GM19452 (cell line): ENCODE results near the gene SRSF6.
"Not testable (repeated sequence)": the region's sequence is repeated elsewhere in the genome, so short reads cannot be mapped to it uniquely, and the experiment has no call there.

ENCODE experiments used
- ATAC-seq: cut with Tn5 transposase; IDR thresholded peaks from one replicate; pipeline ENCODE4 v1.9.1; 2021; ENCODE audit not compliant: unreplicated experiment

Gene SRSF6

DNA sequence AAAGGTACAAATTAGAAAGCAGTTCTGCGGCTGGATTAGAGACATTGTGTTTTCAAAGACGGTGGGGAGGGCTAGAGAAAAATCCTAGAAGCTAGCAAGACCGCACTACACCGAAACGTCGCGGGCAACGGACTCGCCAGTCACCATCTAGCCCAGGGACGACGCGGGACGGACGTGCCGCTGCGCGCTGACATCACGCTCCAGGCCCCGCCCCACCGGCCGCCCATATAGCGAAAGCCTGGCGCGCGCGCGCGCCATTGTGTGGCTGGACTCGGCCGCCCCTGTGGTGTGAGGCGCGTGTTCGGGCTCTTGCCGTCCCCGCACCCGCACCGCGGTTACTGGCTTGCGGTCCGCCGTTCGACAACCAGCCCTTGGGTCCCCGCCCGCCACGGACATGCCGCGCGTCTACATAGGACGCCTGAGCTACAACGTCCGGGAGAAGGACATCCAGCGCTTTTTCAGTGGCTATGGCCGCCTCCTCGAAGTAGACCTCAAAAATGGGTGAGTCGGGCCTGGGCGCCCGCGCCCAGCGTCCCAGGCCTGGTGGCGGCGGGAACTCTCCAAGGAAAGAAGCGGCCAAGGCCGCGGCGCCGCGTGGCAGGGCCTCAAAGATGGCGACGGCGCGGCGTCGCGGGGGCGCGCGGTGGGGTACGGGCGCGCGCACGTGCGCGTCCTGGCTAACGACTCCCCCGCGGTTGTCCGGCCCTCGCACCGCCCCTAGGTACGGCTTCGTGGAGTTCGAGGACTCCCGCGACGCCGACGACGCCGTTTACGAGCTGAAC lies at the start of gene SRSF6:
Gene SRSF6, plus strand, starts transcription at position 257 of the 782 bp plus-strand sequence. Its CDS starts 138 bp downstream, at position 395.
- ATAC-seq = peak; percentile 85

DNA sequence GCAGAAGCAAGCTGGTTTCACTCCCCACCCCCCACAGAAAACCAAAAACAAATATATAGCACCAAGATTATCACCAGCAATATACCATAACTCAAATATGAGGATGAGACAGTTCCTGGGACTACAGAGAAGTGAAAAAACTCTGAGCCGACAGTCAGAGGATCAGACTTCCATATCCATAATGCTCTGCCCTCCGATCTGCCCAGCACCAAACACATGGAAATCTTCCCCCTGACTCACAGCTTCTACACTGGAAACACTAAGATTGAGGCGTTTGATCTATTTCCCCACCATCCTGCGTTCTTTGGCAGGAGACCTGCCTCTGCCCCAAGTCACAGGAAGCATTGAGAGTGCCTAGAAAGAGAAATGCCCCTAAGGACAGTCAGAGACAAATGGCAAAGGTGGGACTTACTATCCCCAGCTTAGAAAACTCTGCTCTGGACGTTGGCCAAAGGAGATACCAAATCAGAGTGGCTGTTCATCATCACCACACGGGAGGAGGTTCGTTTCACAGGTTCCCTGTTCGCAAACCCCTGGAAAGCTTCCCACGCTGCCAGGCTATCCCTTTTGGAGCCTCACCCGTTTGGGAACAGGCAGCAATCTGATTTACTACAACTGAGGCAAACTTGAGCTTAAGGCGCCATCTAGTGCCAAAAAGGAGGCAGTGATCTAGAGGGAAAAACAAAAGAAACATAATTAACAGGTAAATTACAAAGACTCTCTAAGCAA lies 48.7 kb upstream of the SRSF6 start:
- no peak for ATAC-seq

DNA sequence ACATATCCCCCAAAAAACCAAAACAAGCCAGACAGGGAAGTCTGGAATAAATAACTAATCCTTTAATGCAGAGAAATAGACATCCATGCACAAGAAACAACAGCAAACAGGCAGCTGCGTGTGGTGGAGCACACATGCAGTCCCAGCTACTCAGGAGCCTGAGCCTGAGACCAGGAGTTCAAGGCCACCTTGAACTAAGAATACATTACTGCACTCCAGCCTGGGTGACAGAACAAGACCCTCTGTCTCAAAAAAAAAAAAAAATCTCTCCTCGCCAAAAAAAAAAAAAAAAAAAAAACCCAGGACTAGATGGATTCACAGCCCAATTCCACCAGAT lies 48.2 kb upstream of the SRSF6 start:
- ATAC-seq = no peak

DNA sequence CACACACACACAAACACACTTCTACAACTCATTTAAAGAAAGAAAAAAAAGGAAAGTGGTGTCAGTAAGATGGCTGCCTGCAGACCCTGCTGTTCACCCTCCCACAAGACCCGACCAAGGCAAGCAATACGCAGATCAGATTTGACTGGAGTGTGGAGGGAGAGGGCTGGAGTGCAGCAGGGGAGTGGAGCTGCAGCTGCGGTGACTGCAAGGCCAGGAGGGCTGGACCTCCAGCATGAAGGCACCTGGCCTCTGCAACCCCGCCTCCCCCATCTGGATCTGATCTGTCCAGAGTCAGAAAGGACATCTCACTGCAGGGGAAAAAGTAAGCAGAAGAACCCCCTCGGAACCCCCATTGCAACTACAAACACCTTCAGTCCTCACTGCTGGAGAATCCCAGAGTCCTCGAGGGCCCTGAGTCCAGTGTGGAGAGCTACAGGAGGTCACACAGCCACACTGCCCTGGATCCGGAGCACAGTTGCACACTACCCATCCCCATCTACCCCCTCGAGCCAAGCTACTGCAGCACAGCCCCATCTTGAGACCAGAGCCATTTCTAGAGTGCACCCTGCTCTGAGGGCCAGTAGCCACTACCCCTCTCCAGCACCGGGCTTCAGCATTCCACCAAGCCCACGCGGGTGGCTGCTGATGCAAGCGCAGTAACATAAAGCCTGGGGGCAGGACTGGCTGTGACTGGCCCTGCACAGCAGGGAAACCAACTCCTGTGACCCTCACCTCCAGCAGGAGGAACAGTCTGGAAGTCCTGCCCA lies 41.9 kb upstream of the SRSF6 start:
- no peak for ATAC-seq

DNA sequence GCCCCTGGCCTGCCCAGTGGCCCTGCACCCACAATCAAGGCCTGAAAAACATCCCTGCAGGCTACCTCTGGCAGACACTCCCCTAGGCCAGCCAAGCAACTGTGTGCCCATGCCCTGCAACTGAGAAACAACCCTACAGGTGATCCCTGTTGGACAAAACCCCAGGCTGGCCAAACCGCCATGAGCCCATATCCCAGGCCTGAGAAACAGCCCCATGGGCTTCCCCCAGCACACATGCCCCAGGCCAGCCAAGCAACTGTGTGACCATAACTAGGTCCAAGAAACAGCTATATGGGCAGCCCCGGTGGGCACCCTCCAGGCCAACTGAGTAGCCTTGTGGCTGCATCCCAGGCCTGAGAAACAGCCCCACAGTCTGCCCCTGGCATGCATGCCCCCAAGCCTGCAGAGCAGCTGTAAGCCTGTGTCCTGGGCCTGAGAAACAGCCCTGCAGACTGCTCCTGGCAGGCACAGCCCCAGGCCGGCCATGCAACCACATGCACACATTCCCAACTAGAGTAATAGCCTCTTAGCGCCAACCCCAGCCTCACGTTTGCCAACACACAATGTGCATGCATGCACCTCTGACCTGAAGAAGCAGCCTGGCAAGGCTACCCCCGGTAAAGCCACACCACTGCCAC lies 41.0 kb upstream of the SRSF6 start:
- no peak for ATAC-seq

DNA sequence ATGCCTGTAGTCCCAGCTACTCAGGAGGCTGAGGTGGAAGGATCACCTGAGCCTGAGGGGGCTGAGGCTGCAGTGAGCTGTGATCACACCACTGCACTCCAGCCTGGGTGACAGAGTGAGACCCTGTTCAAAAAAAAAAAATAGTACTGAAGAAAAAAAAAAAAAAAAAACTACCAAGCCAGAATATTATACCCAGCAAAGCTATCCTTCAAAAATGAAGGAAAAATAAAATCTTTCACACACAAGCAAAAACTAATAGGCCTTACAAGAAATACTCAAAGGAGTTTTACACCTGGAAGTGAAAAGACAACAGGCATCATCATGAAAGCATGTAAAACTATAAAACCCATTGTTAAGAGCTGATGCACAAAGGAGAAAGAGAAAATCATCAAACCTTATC lies 37.5 kb upstream of the SRSF6 start:
- ATAC-seq = no peak

DNA sequence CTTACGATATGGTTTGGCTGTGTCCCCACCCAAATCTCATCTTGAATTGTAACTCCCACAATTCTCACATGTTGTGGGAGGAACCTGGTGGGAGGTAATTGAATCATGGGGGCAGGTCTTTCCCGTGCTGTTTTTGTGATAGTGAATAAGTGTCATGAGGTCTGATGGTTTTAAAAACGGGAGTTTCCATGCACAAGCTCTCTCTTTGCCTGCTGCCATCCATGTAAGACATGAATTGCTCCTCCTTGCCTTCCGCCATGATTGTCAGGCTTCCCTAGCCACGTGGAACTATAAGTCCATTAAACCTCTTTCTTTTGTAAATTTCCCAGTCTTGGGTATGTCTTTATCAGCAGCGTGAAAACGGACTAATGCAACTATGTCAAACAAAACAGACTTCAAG lies 36.8 kb upstream of the SRSF6 start:
- ATAC-seq = not testable (repeated sequence)

DNA sequence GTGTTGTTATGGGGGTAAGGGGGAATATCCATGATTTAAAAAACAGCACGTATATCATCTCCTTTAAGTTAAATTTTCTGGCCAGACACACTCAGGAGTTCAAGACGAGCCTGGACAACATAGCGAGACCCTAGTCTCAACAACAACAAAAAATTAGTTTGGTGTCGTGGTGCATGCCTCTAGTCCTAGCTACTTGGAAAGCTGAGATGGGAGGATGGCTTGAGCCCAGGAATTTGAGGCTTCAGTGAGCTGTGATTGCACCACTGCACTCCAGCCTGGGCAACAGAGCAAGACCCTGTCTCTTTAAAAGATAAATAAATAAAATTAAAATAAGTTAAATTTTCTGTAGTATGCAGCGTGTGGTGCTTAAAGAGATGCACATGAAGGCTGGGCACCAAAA lies 31.5 kb upstream of the SRSF6 start:
- no peak for ATAC-seq

DNA sequence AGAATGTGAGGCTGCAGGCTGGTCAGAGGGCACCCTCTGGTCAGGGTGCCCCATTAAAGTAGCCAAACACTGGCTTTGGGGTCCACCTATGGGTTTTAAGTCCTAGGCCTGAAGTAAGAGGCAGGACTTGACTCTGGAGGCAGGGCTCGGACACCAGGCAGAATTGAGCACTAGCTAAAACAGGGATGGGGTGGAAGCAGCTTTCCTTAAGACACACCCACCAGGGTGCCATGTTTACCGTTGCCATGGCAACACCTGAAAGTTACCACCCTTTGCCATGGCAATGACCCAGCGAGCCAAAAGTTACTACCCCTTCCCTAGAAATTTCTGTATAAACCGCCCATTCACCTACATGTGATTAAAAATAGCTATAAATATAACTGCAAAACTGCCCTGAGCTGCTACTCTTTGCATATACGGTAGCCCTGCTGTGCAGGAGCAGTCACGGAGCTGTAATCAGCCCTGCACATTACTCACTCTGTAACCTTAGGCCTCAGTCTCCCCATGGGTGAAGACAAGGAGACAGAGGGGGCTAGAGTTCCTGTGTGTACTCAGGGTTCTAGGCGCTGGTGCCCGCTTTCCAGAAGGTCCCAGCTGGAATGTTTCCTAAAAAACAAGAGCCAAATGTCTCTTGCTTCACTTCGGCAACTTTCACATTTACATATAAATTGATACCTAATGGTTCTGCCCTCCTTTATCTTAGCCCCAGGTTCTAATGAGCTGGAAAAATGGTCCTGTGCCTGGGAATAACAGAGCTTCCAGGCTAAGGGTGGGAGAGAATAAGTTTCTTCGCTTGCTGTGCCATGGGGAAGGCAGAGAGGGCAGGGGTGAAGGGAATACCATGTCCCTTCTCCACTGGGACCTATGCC lies 27.2 kb upstream of the SRSF6 start:
- ATAC-seq = no peak

DNA sequence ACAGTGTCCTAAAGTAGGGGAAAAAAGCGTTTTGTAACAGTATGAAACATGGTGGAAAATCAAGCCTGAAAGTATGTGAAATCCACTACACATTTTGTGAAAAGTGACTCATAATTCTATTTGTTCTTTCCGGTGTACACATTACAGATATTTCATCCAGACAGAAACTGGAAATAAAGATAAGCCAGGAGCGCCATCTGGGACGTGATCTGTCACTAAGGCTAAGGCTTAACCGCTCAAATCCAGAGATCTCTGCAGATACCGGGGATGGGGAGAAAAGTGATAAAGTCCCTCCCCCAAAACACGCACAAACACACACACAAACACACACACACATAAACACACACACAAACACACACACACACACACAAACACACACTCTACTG lies 26.6 kb upstream of the SRSF6 start:
- ATAC-seq = no peak

DNA sequence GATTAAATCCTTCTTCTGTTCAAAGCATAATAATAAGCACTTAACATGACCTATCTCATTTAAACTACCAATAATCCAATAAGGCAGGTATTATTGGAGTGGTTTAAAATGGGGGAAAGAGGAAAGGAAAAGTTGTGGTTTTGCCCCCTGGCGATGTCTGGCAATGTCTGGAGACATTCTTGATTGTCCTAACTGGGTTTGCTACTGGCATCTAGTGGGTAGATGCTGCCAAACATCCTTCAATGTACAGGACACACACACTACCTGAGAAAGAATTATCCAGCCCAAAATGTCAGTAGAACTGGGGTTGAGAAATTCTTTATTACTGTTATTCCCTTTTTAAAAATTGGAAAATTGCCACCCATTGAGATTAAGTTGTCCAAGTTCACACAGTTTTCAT lies 25.2 kb upstream of the SRSF6 start:
- ATAC-seq = no peak

DNA sequence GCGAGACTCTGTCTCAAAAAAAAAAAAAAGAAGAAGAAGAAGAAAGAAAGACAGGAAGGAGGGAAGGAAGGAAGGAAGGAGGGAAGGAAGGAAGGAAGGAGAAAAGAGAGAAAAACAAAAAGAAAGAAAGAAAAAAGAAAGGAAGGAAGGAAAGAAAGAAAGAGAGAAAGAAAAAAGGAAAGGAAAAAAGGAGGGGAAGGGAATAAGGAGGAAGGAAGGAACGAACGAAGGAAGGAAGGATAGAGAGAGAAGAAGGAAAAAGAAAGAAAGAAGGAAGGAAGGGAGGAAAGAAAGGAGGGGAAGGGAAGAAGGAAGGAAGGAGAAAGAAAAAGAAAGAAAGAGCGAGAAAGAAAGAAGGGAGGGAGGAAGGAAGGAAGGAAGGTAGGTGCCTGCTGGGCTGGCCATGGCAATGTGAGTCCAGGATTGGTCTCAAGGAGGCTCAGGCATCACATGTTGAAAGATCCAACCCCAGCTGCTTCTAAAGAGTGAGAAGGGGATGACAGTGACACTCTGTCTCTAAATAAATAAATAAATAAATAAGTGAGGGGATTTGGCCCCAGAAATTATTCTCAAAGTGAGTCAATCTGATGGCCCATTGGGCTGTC lies 24.3 kb upstream of the SRSF6 start:
- no peak for ATAC-seq

DNA sequence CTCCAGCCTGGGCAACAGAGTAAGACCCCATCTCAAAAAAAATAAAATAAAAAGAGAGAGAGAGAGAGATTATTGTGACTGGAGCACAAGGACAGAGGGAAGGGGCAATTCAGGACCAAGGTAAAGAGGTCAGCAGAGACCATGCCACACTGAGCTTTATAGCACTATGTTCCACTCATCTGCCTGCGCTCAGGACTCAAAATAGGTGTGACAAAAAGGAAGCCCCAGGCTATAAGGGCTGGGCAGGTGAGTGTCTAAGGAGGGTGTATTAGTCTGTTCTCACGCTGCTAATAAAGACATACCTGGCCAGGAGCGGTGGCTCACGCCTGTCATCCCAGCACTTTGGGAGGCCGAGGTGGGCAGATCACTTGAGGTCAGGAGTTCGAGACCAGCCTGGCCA lies 23.1 kb upstream of the SRSF6 start:
- no peak for ATAC-seq

DNA sequence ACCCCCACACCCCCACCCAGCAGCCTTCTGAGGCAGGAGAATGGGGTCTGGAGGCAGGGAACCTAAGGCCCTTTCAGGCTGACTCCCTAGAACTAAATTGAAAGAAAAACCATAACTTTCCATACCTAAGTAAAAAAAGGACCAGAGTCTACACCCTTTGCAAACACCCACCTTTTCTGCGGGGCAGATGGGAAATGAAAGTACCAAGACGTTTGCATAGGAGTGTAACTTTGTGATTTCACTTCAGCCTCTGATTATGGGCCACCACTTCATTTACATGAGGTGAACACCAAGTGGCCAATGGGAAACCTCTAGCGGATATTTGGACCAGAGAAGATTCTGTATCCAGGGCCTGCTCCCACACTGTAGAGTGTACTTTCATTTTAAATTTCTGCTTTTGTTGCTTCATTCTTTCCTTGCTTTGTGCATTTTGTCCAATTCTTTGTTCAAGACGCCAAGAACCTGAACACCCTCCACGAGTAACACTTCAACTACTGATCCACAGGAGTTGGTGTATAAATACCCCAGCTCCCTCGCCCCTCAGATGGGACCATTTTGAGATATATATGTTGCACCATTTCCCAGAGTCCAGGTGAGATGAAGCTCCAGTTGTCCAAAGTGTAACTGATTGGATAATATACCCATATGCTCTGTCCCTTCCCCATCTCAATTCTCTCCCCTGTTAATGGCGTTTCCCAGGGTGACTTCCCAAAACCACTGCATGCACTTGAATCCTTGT lies 18.9 kb upstream of the SRSF6 start:
- peak; percentile 94 for ATAC-seq

DNA sequence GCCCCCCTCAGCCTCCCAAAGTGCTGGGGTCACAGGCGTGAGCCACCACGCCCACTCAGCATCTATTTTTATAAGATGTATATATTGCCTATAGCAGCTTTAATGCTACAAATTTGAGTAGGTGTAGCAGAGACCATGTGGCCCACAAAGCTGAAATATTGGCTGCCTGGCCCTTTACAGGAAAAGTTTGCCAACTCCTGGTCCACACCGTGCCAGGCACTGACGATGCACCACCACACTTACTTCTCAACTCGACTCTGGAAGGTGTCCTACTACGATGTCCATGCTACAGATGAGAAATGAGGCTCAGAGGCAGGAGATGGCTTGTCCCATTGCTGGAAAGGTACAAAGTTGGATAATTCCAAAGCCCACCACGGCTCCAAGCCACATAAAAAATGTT lies 17.2 kb upstream of the SRSF6 start:
- no peak for ATAC-seq

DNA sequence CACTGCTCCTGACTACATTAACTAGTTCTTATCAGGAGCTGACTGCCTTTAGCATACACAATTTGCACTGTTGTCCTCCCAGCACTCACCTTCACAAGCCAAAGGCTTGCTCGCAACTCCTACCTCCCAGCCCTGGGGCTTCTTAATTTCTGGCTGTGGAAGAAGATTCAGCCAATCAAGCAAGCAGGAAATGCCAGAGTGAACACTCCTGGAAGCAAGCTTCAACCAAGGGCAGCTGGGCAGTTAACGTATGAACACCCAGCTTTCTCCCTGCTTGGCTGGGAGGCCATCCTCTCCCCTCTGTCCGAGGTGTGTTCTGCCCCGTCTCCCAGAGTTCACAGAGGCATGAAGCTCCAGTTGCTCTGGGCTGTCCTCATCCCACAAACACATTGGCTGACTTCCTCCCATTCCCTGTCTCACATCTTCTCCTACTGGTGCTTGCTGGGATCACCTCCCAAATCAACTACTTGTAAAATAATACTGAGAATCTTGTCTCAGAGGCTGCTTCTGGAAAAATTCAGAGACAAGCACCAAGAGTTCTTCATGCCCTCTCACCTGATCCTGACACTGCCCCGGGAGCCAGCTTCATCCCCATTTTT lies 15.3 kb upstream of the SRSF6 start:
- no peak for ATAC-seq

DNA sequence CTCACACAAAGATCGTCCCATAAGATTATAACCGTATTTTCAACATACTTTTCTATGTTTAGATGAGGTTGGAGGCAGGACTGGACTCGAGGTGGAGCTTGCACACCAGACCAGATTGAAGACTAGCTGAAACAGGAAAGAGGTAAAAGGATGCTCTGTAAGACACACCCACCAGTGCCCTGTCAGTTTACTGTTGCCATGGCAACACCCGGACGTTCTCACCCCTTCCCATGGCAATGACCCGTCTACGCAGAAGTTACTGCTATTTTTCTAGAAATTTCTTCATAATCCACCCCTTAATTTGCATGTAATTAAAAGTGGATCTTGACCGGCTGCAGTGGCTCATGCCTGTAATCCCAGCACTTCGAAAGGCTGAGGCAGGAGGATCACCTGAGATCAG lies 13.6 kb upstream of the SRSF6 start:
- ATAC-seq = no peak

DNA sequence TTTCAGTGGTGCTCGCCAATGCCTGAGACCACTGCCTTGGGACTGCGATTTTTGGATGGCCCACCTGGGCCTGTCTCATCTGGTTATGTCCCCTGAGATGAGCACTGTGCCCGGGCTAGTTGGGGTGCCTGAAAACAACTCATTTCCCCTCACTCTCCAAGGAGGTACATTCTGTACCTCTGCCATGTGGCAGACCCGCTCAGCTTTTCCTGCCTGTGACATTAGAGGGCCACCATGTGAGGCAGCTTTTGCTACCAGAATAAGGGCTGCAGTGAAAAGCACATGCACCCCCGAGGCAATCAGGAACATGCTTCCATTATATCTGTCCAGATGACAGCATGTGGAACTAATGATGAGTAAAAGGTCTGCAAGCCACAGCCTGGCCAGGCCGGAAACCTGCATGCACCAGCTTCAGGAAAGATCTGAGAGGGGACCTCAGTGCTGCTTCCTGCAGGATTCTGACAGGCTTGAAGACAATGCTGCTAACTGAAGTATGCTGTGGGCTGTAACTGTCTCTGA lies 11.3 kb upstream of the SRSF6 start:
- ATAC-seq = no peak

DNA sequence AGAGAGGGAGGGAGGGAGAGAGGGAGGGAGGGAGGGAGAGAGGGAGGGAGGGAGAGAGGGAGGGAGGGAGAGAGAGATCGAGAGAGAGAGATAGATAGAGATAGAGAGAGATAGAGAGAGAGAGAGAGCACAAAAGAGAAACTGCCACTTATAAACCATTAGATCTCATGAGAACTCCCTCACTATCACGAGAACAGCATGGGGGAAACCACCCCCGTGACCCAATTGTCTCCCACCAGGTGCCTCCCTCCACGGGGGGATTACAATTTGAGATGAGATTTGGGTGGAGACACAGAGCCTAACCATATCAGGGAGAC lies 9.3 kb upstream of the SRSF6 start:
- ATAC-seq = not testable (repeated sequence)
